Heart right ventricle (tissue), 16 donors: ENCODE results near the gene ATAT1. TPM values are rescaled to one million over a fixed set of nuclear protein-coding genes. Genes with fewer than 3 reads are reported as not detected.

ENCODE experiments used
- ATAC-seq, 8 donors: fragments of 200-7000 bp; cut with Tn5 transposase; one replicate each; pipeline ENCODE4 v1.9.1; 2020; ENCODE audit warnings: mild to moderate bottlenecking in 8 of 8, moderate library complexity in 8 of 8, moderate number of reproducible peaks in 1 of 8
- DNase-seq, 2 donors: peaks; one replicate each; pipeline ENCODE4 v3.0.0-alpha.2; 2020
- H3K27ac ChIP-seq, 10 donors: fragments of 200-600 bp; sonication (generic) in 2 of 10; one replicate each; pipeline versions ENCODE4 v1.5.0 to v1.8.0; 2020 to 2022; ENCODE audit warnings: mild to moderate bottlenecking in 3 of 10
- H3K27me3 ChIP-seq, 7 donors: fragments of 200-600 bp; one replicate each; pipeline ENCODE4 v1.8.0; 2021 to 2022; ENCODE audit warnings: mild to moderate bottlenecking in 2 of 7
- H3K36me3 ChIP-seq, 9 donors: fragments of 200-600 bp; sonication (generic) in 1 of 9; one replicate each; pipeline versions ENCODE4 v1.5.0 to v1.8.0; 2020 to 2022; ENCODE audit warnings: mild to moderate bottlenecking in 2 of 9
- H3K4me1 ChIP-seq, 9 donors: fragments of 200-600 bp; sonication (generic) in 1 of 9; one replicate each; pipeline versions ENCODE4 v1.5.0 to v1.8.0; 2020 to 2022; ENCODE audit warnings: mild to moderate bottlenecking in 4 of 9
- H3K4me3 ChIP-seq, 10 donors: fragments of 200-600 bp; sonication (generic) in 2 of 10; one replicate each; pipeline versions ENCODE4 v1.5.0 to v1.8.0; 2020 to 2022; ENCODE audit warnings: mild to moderate bottlenecking in 7 of 10, moderate library complexity in 2 of 10
- H3K9me3 ChIP-seq, 11 donors: fragments of 200-600 bp in 10 of 11; sonication (generic) in 2 of 11; one replicate each; pipeline versions ENCODE4 v1.5.0 to v1.8.0; 2013 to 2022; ENCODE audit warnings: mild to moderate bottlenecking in 2 of 11, control low read depth in 1 of 11, moderate library complexity in 1 of 11
- CTCF ChIP-seq, 9 donors: fragments of 200-600 bp; sonication (generic) in 2 of 9; IDR thresholded peaks; one replicate each; pipeline versions ENCODE4 v1.5.0 to v1.8.0; 2021 to 2022; ENCODE audit warnings: antibody characterized with exemption in 9 of 9, mild to moderate bottlenecking in 5 of 9, moderate library complexity in 1 of 9
- WGBS, 2 donors: extraction: QIAGEN DNeasy Blood & Tissue Kit; methylation state at CpG; one replicate each; pipeline ENCODE4 v1.1.7; 2013; ENCODE audit warnings: inconsistent platforms in 1 of 2; 5-methylcytosine and 5-hydroxymethylcytosine counted together
- intact Hi-C, 10 donors: fragments of 100-400 bp; cut with DNase I; formaldehyde crosslinking; loops; one replicate each; pipeline versions ENCODE4 v1.11.1 to v1.14.2; 2022
- polyA plus RNA-seq, 2 donors: library from polyadenylated mRNA; stranded (reverse); fragments of 200-250 nt; gene quantifications; one replicate each; pipeline ENCODE4 v1.2.3, GENCODE V29; 2013
- total RNA-seq, 10 donors: library from RNA; stranded (reverse); fragmentation: NEBNext Ultra II Directional in 3 of 10; extraction: Animal tissue kit (Norgen Biotek cat#: 25700) in 3 of 10; gene quantifications; one replicate each; pipeline versions ENCODE4 v1.2.1 to v1.2.4, GENCODE V29; 2021 to 2023
- donor health status: Arrhythmogenic right ventricular cardiomyopathy.
- donor health status: ischemic (EF 13 %, LVEDD 7.1; RV severe dilation, severe dysfunction).
- donor health status: healthy with polysubstance abuse.
- donor health status: DM: no; HTN: yes; CAD: no.
- donor health status: DM: no; HTN: no; CAD: no.
- donor health status: ischemic (EF 25% LVEDD 6.9; RV normal size, moderate dysfunction).
- donor health status: ischemic (EF 25% LVEDD 5.7; RV mildly dilated, moderate dysfunction).
- donor health status: healthy.
- donor health status: DM: yes; HTN: yes; CAD: no.
- donor health status: Ischemic cardiomyopathy.
- donor health status: ischemic (EF 35%, LVEDD 5.7; RV mildly dilated, moderate dysfunction).
- donor health status: nonischemic (EF 11% LVEDD 7.7; RV severe dilation, severe dysfunction).
- donor health status: DM: yes; HTN: yes; CAD: no.
- donor health status: PGD.
- donor health status: ischemic (EF 29% LVEDD 5.4; RV normal size, mild dysfunction).
- donor health status: nonischemic (EF 23%, LVEDD 6.1; RV moderate dilation, normal function).

Gene ATAT1
- total and polyA plus RNA-seq, 12 donors: 1.8 to 4.6 (median 2.9) TPM

- no peaks in the 10 kb centered on the region for H3K9me3 ChIP-seq
- DNase-seq (no peak), ATAC-seq (peak in 6 of 8 donors; percentile 8 to 25 (median 14))
- H3K4me3 ChIP-seq: no peak overlapping the region
- 94 to 95% methylated on average over 39 of the region's 39 CpGs for WGBS, 2 donors
- TF ChIP-seq CTCF (IDR thresholded peaks at IDR 0.05): no peak
- peaks cover 0 to 15% (median 0%) of the 10 kb centered on the region in 9 donors for H3K4me1 ChIP-seq
- H3K27me3 ChIP-seq: no peaks in the 10 kb centered on the region
- H3K27ac ChIP-seq: no peak overlapping the region
- intact Hi-C loops: loop anchor here in 3 of 10 donors (5.0 to 10.0 kb wide), 3 partner anchors 57 to 117 kb away; partner anchors contain the start of gene HLA-E (in 1 of the 3)
- peaks cover 23 to 76% (median 64%) of the 10 kb centered on the region in 9 donors for H3K36me3 ChIP-seq
Observed at GRCh38 chr6:30601815-30602641, 24.6 kb upstream of the ATAT1 start.

DNA sequence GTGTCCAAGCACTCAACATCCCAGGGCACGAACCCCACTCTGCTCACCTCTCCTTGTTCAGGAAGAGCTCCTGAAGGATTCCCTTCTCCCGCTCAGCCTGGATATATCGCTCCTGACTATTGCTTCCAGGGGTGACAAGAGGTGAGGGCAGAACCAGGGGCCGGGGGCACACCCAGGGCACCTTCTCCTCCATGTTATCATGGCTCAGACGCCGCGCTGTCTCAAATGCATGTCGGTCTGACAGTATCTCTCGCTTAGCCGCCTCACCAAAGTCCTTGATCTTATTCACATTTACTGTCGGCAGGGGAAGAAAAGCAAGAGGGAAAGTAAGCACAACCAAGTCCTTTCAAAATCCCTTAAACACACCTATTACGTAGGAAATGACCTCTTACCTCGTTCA lies 22.7 kb upstream of the ATAT1 start:
- intact Hi-C loops: loop anchor here in 3 of 10 donors (5.0 to 10.0 kb wide), 3 partner anchors 59 to 119 kb away; partner anchors contain the start of gene HLA-E (in 1 of the 3)
- Histone ChIP-seq H3K4me3 (no peak overlapping the region), H3K27ac (no peak overlapping the region), H3K27me3 (no peaks in the 10 kb centered on the region), H3K9me3 (no peaks in the 10 kb centered on the region), H3K36me3 (peaks cover 23 to 95% (median 82%) of the 10 kb centered on the region in 9 donors), H3K4me1 (peaks cover 0 to 16% (median 0%) of the 10 kb centered on the region in 9 donors)
- ATAC-seq: no peak
- DNase-seq: no peak
- no peak for TF ChIP-seq CTCF (IDR thresholded peaks at IDR 0.05)
- 95 to 96% methylated on average over 13 of the region's 13 CpGs for WGBS, 2 donors

DNA sequence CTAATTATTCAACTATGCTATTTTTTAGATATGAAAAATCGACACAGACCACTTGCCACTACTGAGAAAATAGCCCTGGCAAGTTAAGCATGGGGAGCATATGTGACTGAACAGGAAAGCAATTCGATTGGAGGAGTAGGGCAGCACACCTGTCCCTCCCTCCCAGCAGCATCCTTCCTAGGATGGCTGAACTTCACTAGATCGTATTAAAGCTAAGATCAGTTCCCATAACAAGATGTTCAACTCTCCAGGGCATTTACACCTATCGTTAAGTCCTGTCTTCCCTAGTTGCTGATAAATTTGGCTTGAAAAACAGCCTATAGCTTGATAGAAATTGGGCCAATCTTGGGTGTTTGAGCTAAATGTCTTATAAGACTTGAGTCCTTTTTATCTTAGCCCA lies 16.6 kb upstream of the ATAT1 start:
- Histone ChIP-seq H3K4me3 (no peak overlapping the region), H3K4me1 (peaks cover 6 to 60% (median 54%) of the 10 kb centered on the region in 9 donors), H3K27me3 (no peaks in the 10 kb centered on the region), H3K36me3 (peaks cover 2 to 70% (median 42%) of the 10 kb centered on the region in 9 donors), H3K27ac (peak overlapping the region in 3 of 10 donors; percentile 5 to 38 (median 21)), H3K9me3 (no peaks in the 10 kb centered on the region)
- no peak for DNase-seq
- 78 to 82% methylated on average over 4 of the region's 4 CpGs for whole genome bisulfite sequencing, 2 donors
- no peak for TF ChIP-seq CTCF (IDR thresholded peaks at IDR 0.05)
- no peak for ATAC-seq
- intact Hi-C loops: no loop called here

DNA sequence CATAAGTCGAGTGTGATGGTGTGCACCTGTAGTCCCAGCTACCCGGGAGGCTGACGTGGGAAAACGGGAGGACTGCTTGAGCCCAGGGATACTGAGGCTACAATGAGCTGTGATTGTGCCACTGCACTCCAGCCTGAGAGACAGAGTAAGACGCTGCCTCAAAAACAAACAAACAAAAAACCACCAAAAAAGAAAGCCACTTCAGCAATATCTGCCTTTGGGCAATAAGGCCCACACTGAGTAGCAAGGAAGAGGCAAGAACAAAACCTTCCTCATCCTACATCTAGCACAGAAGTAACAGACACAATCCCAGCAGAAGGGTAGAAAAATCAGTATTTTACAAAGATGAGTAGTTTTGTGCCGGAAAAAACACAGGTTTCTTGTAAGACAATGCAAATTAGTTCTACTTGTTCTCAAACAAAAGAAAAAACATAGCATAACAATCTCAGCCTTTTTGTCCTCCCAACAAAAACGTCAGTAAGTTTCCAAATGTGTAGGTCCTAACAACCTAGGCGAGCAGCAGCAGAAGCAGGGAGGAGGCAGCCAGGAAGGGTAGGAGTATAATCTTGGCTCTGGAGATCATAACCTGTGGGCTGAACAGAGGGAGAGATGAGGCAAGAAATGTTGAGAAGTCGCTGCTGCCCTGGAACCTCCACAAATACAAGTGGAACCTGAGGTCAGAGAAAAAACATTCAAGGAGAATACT lies 15.4 kb upstream of the ATAT1 start:
- ATAC-seq (no peak), DNase-seq (no peak)
- intact Hi-C loops: no loop called here
- TF ChIP-seq CTCF (IDR thresholded peaks at IDR 0.05): no peak
- Histone ChIP-seq H3K9me3 (no peaks in the 10 kb centered on the region), H3K36me3 (peaks cover 3 to 66% (median 35%) of the 10 kb centered on the region in 9 donors), H3K27me3 (no peaks in the 10 kb centered on the region), H3K27ac (peak overlapping the region in 2 of 10 donors; percentile 17 to 86), H3K4me3 (no peak overlapping the region), H3K4me1 (peaks cover 6 to 60% (median 54%) of the 10 kb centered on the region in 9 donors)
- 79 to 83% methylated on average over 9 of the region's 9 CpGs for WGBS, 2 donors
